HG02610 (cell line): ENCODE measurements around the gene GALNT15.

Source experiments
- ATAC-seq: cut with Tn5 transposase; IDR thresholded peaks from one replicate; pipeline ENCODE4 v1.9.1; 2021; ENCODE audit warnings: mild to moderate bottlenecking, moderate library complexity; ENCODE audit not compliant: unreplicated experiment

Gene GALNT15, protein sequence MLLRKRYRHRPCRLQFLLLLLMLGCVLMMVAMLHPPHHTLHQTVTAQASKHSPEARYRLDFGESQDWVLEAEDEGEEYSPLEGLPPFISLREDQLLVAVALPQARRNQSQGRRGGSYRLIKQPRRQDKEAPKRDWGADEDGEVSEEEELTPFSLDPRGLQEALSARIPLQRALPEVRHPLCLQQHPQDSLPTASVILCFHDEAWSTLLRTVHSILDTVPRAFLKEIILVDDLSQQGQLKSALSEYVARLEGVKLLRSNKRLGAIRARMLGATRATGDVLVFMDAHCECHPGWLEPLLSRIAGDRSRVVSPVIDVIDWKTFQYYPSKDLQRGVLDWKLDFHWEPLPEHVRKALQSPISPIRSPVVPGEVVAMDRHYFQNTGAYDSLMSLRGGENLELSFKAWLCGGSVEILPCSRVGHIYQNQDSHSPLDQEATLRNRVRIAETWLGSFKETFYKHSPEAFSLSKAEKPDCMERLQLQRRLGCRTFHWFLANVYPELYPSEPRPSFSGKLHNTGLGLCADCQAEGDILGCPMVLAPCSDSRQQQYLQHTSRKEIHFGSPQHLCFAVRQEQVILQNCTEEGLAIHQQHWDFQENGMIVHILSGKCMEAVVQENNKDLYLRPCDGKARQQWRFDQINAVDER

DNA sequence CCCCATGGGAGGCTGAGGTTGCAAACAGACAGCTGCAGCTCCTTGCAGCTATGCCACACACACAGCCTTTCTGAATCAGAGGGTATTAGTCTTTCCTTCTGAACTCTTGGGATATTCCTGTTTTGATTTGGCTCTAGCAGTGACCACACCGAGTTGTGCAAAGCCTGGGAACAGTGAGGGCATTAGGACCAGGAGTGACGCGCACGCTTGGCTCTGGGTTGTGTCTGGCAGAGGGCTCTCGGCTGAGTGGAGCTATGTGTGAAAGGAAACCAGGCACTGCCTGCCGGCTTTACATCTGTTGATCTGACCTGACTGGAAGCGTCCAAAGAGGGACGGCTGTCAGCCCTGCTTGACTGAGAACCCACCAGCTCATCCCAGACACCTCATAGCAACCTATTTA lies at the start of gene GALNT15:
GALNT15 (plus strand) TSS at position 292 of the 400 bp plus-strand sequence. CDS start 472 bp downstream, outside the sequence.
- no peak for ATAC-seq

- no peak for ATAC-seq
These were observed 47.8 kb upstream of the GALNT15 start for GRCh38 chr3:16126634-16127033.

DNA sequence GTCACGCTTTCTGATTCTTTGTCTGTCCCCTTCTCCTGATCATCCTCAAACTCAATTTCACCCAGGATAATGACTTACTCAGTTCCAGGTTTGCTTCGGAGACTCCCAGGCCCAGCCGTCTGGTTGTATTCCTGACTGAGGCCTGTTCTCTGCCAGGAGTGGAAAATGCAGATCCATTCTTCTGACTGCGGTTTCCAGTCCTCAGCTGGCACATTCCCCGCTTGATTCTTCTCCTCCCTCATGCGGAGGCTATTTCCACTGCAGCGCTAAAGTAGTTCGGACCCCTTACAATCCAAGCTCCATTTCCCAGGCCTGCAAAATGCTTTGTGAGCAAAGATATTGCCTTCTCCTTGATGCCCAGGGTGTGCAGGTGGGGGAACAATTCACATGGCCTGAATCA lies 47.2 kb upstream of the GALNT15 start:
- ATAC-seq = no peak

DNA sequence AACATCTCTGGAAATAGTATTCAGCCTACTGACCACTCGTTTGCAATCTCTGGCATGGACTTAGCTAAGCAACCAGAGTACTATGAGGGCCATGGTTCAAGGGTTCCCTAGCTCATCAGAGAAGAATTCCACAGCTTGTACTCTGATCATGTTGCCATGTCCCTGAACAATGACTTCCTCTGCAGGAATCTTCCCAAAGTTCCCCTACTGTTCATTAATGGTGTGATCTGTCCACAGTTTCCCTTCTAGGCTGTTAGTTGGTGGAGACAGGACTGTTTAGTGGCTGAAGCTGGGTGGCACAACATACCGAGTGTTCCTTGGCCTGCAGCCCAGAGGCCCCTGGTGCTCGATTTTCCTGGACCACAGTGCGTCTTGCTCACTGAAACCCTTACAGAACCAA lies 44.4 kb upstream of the GALNT15 start:
- ATAC-seq = no peak

GRCh38 chr3:16132190-16132589 lies 42.3 kb upstream of the GALNT15 start:
- ATAC-seq = no peak

DNA sequence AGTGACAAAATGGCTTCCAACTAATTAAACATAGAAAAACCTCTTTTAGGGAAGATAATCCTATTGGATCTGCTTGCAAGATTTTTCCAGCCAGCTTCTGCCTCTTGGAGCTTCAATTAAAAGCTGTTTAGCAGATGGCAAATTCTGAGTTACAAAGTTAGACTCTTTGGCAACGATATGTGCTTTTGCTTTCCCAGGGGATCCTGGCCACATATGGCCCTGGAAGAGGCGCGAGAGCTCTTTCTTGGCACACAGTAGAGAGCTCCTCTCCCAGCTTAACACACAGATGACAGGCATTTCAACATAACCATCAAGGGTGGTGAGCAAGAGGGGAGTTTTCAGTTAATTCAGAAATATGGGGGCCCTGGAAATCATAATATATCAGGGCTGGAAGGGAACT lies 41.6 kb upstream of the GALNT15 start:
- ATAC-seq = no peak

DNA sequence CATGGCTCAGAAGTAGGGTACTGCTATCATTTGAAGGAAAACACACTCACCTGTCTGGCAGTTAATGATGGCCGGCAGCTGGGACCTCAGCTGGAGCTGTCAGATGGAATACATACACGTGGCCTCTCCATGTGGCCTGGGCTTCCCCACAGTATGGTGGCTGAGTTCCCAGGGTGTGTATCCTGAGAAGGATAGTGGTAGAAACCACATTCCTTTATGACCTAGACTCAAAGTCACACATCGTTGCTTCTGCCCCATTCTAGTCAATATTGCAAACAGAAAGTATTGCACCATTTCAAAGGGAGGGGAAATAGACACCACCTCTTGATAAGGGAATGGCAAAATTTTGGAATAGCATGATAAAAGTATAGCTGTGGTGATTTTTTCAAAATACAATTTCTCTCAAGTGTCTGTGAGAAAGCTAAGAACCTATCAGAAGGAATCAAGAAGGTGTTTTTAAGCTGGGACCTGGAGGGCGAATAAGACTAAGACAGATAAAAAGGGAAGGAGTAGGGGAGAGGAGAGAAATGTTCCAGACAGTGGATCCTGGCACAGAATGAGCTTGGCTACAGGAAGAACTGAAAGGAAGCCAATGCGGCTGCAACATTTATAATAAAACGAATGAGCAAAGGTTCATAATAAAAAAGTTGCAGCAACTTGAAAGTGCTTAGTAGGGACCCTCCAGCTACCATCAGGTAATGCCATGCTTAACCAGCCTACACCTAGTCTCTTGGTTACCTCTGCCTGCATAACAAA lies 40.1 kb upstream of the GALNT15 start:
- ATAC-seq = no peak

DNA sequence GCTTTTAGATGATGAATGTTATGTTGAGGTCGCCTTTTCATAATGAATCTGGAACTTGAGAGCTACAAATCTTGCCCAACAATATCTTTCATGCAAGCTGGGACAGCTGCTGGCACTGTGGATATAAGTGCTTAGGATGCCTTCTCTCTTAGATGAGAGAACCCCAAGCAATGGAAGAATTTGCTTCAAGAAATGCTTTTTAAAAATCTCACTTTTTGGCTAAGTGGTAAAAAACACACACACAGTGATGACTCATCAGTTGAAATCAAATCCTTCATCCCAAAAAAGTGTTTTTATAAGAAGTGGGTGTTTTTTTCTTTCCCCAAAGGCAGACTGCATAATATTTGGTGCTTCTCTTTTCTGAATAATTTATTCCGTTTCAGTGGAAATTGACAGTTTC lies 38.4 kb upstream of the GALNT15 start:
- no peak for ATAC-seq

- ATAC-seq = no peak
These were observed 37.4 kb upstream of the GALNT15 start for GRCh38 chr3:16137044-16137443.

DNA sequence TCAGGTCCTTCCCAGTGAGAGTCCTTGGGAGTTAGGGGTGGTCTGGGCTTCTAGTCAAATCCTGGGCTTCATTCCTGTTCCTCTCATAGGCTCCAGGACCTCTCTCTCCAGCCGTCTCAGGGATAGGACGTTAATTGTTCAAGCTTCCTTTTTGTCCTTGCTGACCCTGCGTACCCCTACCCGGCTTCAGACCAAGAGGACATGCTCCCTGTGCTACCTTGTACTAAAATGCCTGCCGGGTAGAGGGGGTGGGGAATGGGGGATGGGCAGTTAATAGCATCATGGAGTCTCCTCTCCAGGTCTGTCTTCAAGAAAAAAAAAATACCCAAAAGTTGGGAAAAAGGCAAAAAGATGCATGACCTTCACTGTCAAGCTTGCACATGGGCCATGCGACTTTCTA lies 36.5 kb upstream of the GALNT15 start:
- no peak for ATAC-seq

GRCh38 chr3:16140116-16140893 lies 34.2 kb upstream of the GALNT15 start:
- ATAC-seq = no peak

GRCh38 chr3:16140894-16141285 lies 33.6 kb upstream of the GALNT15 start:
- ATAC-seq = no peak

GRCh38 chr3:16142350-16143025 lies 32.0 kb upstream of the GALNT15 start:
- ATAC-seq = peak; percentile 39

GRCh38 chr3:16143861-16144447 lies 30.5 kb upstream of the GALNT15 start:
- no peak for ATAC-seq

GRCh38 chr3:16145176-16145575 lies 29.3 kb upstream of the GALNT15 start:
- no peak for ATAC-seq

GRCh38 chr3:16146015-16146730 lies 28.3 kb upstream of the GALNT15 start:
- ATAC-seq = peak; percentile 69

DNA sequence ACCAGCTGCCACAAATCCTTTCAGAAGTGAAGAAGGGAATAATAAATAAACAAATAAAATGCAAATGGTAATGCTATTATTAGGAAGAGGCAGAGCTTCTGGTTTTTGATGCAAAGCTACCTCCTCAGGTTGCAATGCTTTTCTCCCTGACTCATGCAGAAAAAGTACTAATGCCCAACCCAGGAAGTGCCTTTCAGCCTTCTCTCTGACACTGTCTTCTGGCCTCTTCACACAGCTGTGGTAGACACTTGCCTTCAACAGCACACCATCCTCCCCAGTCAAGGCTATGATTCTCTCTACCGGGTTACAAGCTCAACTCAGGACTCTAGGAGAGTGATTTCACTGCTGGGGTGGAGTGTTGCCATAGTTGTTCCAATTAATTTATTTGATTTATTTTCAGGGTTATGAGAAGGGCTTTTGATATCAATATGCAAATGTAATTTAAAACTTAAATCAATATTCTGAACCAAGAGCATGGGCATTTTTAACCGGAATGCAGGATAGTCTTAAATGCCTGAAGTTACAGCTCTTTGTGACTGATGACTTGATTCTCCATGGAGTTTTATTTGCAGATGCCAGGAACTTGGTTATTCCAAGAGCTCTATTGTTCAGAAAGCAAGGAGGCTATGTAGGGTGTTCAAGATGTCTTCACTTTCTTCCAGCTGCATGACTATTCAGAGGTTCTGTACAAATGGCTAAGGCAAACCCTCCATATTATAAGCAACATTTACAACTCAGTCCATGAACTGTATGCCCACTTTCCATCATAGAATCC lies 27.1 kb upstream of the GALNT15 start:
- peak; percentile 31 for ATAC-seq

GRCh38 chr3:16148213-16148612 lies 26.3 kb upstream of the GALNT15 start:
- no peak for ATAC-seq

DNA sequence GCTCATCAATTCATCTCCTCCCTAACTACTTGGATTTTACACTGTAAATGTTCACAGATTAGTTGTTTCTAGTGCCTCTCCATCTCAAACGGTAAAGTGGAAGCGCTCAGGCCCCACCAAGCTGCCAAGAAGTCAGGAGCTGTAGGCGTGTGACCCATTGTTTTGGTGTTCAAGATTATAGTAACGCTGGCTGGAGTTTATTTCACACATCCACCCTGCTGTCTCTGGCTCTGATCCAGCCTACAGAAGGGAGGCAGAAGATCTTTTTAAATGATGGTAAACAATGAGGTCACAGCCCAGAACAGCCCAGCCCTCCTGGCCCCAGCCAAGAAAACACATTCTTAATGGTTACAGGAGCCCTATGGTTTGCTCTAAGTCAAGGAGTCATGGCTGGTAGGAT lies 25.7 kb upstream of the GALNT15 start:
- ATAC-seq = no peak
